Breast epithelium (tissue), 4 donors: ENCODE data around the gene OBP2B. TPM values are rescaled to one million over a fixed set of nuclear protein-coding genes. Genes with fewer than 3 reads are reported as not detected.

Experiments used
- DNase-seq, 2 donors: peaks; one replicate each; pipeline ENCODE4 v3.0.0-alpha.2; 2019; ENCODE audit warnings: low spot score in 2 of 2
- H3K27ac ChIP-seq, 2 donors: fragments of 200-600 bp; sonication (generic) in 1 of 2; one replicate each; pipeline ENCODE4 v1.5.1; 2016 to 2019; ENCODE audit warnings: mild to moderate bottlenecking in 1 of 2
- H3K27me3 ChIP-seq, 2 donors: fragments of 200-600 bp; sonication (generic) in 1 of 2; one replicate each; pipeline versions ENCODE4 v1.5.1 to v1.6.0; 2017 to 2019; ENCODE audit warnings: control low read depth in 1 of 2, mild to moderate bottlenecking in 1 of 2
- H3K36me3 ChIP-seq: fragments of 200-600 bp; one replicate; pipeline ENCODE4 v1.5.1; 2019
- H3K4me1 ChIP-seq, 2 donors: fragments of 200-600 bp; sonication (generic); one replicate each; pipeline ENCODE4 v1.5.1; 2016 to 2019; ENCODE audit warnings: control low read depth in 1 of 2
- H3K4me3 ChIP-seq, 3 donors: fragments of 200-600 bp; sonication (generic); 1 replicate in 2 of 3; 2 replicates in 1 of 3; pipeline ENCODE4 v1.5.1; 2016 to 2019; ENCODE audit warnings: mild to moderate bottlenecking in 3 of 3, moderate library complexity in 2 of 3
- H3K9me3 ChIP-seq, 2 donors: fragments of 200-600 bp; sonication (generic) in 1 of 2; one replicate each; pipeline ENCODE4 v1.5.1; 2016 to 2019; ENCODE audit warnings: control low read depth in 1 of 2
- CTCF ChIP-seq, 3 donors: fragments of 450-650 bp; IDR thresholded peaks; one replicate each; pipeline ENCODE4 v1.5.1; 2016 to 2017; ENCODE audit warnings: antibody characterized with exemption in 3 of 3, mild to moderate bottlenecking in 3 of 3, moderate library complexity in 3 of 3
- POLR2A ChIP-seq: fragments of 450-650 bp; IDR thresholded peaks from one replicate; pipeline ENCODE4 v1.6.1; 2016; ENCODE audit warnings: antibody characterized with exemption, mild to moderate bottlenecking, moderate library complexity
- POLR2AphosphoS5 ChIP-seq, 3 donors: sonication (generic); formaldehyde crosslinking; IDR thresholded peaks; one replicate each; pipeline ENCODE4 v1.6.1; 2017; ENCODE audit warnings: antibody characterized with exemption in 3 of 3
- intact Hi-C: fragments of 100-400 bp; cut with DNase I; formaldehyde crosslinking; loops from one replicate; pipeline ENCODE4 v1.15.1; 2023; ENCODE audit warnings: low total_unique reads
- total RNA-seq, 3 donors: library from RNA; depleted of rRNA; stranded (reverse); fragments of >200 nt; gene quantifications; one replicate each; pipeline ENCODE4 v1.1.0, GENCODE V29; 2016

The OBP2B gene
- total RNA-seq, 3 donors from 2014 or later = 0.88 to 0.98 TPM; not detected in 1

- peak in 1 of 2 donors; percentile 43 for DNase-seq
- no peaks in the 10 kb centered on the region for H3K4me1 ChIP-seq
- intact Hi-C loops = no loop called here
- no peaks in the 10 kb centered on the region for H3K36me3 ChIP-seq
- H3K4me3 ChIP-seq = peak overlapping the region; percentile 35 to 67 (median 55)
- H3K9me3 ChIP-seq = no peaks in the 10 kb centered on the region
- H3K27me3 ChIP-seq = no peaks in the 10 kb centered on the region
- TF ChIP-seq POLR2A (no peak), CTCF (IDR thresholded peaks at IDR 0.05) (no peak), POLR2AphosphoS5 (IDR thresholded peaks at IDR 0.05) (no peak)
- H3K27ac ChIP-seq = peak overlapping the region; percentile 44 to 67
Observed at GRCh38 chr9:133199648-133200321, 9.3 kb downstream of the OBP2B start.

- Histone ChIP-seq H3K9me3 (no peaks in the 10 kb centered on the region), H3K27me3 (no peaks in the 10 kb centered on the region), H3K4me3 (no peak overlapping the region), H3K27ac (no peak overlapping the region), H3K4me1 (no peaks in the 10 kb centered on the region), H3K36me3 (no peaks in the 10 kb centered on the region)
- no peak for DNase-seq
- intact Hi-C loops = no loop called here
- TF ChIP-seq POLR2A = no peak
- TF ChIP-seq CTCF (IDR thresholded peaks at IDR 0.05) = no peak
- TF ChIP-seq POLR2AphosphoS5 (IDR thresholded peaks at IDR 0.05) = no peak
Observed at GRCh38 chr9:133195029-133195428, 14.0 kb downstream of the OBP2B start.

GRCh38 chr9:133194597-133194996 lies 14.5 kb downstream of the OBP2B start:
- Histone ChIP-seq H3K27ac (no peak overlapping the region), H3K4me1 (no peaks in the 10 kb centered on the region), H3K9me3 (no peaks in the 10 kb centered on the region), H3K4me3 (no peak overlapping the region), H3K36me3 (no peaks in the 10 kb centered on the region), H3K27me3 (no peaks in the 10 kb centered on the region)
- no peak for DNase-seq
- TF ChIP-seq CTCF (IDR thresholded peaks at IDR 0.05) (no peak), POLR2A (no peak), POLR2AphosphoS5 (IDR thresholded peaks at IDR 0.05) (no peak)
- intact Hi-C loops = no loop called here

- intact Hi-C loops = no loop called here
- no peaks in the 10 kb centered on the region for H3K36me3 ChIP-seq
- no peak for TF ChIP-seq CTCF (IDR thresholded peaks at IDR 0.05)
- no peak for TF ChIP-seq POLR2A
- TF ChIP-seq POLR2AphosphoS5 (IDR thresholded peaks at IDR 0.05) = no peak
- no peak for DNase-seq
- H3K27me3 ChIP-seq = no peaks in the 10 kb centered on the region
- H3K4me1 ChIP-seq = no peaks in the 10 kb centered on the region
- H3K9me3 ChIP-seq = no peaks in the 10 kb centered on the region
- no peak overlapping the region for H3K27ac ChIP-seq
- no peak overlapping the region for H3K4me3 ChIP-seq
Observed at GRCh38 chr9:133191989-133192388, 17.1 kb downstream of the OBP2B start.

- no peaks in the 10 kb centered on the region for H3K27me3 ChIP-seq
- TF ChIP-seq CTCF (IDR thresholded peaks at IDR 0.05) = no peak
- TF ChIP-seq POLR2A = no peak
- intact Hi-C loops = no loop called here
- no peak overlapping the region for H3K27ac ChIP-seq
- no peaks in the 10 kb centered on the region for H3K9me3 ChIP-seq
- DNase-seq = no peak
- no peak overlapping the region for H3K4me3 ChIP-seq
- no peaks in the 10 kb centered on the region for H3K4me1 ChIP-seq
- H3K36me3 ChIP-seq = no peaks in the 10 kb centered on the region
Observed at GRCh38 chr9:133189826-133190225, 19.2 kb downstream of the OBP2B start.
